ENCODE results near the gene RNU1-1.
"Not testable (repeated sequence)": the region's sequence is repeated elsewhere in the genome, so short reads cannot be mapped to it uniquely, and the experiment has no call there.

The RNU1-1 gene

DNA sequence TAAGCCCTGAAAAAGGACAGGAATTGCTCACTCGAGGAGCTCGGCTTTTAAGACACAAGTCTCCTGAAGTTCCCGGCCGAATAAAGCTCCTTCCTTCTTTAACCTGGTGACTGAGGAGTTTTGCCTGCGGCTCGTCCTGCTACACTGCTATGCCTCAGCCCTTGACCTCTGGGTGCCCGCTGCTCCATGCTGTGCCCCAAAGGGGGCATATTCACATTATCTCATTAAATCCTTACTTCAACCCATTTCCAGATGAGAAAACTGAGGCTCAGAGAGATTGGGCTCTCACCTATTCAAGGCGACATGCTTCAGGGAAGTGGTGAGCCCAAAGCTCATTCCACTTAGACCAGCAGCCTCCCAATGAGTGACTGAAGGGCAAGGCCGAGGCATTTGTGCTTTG is 20.4 kb downstream of the RNU1-1 start:
- DNase-seq (ENCODE audit: low spot score) = not testable (repeated sequence)

DNA sequence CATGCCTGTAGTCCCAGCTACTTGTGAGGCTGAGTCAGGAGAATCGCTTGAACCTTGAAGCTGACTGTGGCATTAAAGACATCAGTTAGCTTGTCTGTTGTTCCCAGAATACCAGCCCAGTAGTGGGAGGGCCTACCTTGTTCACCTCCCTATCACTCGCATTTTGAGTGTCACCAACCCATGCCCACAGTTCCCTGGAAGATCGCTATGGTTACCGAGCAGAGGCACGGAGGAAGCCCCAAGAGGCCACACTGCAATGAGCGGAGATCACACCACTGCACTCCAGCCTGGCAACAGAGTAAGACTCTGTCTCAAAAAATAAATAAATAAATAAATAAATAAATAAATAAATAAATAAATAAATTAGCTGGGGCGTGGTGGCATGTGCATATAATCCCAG is 21.1 kb downstream of the RNU1-1 start:
- not testable (repeated sequence) for DNase-seq (ENCODE audit: low spot score)

DNA sequence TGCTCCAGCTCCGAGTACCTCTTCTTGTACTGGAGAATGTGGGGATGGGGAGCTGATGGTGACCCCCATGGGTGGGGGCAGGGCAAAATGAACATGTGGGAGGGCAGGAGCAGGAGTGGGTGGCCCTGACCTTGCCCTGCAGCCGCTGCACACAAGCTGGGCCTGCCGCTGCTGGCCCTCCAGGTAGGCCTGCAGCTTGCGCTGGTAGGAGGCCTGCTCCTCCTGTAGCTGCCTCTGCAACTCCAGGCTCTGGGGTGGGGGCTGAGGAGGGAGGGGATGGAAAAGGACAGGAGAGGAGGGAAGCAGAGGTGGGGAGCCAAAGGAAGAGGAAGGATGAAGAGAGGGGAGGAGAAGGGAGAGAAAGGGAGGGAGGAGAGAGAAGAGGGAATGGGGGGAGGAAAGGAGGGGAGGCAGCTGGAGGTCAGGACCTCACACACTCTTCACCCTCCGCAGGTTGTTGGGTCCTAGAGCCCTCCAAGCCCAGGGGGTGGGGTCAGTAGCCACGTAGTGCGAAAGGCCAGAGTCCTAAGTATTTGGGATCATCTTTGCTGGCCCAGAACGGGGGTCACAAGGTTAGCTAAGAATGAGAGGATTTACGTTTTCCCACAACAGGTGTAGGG is 22.9 kb downstream of the RNU1-1 start:
- DNase-seq (ENCODE audit: low spot score) = no peak

DNA sequence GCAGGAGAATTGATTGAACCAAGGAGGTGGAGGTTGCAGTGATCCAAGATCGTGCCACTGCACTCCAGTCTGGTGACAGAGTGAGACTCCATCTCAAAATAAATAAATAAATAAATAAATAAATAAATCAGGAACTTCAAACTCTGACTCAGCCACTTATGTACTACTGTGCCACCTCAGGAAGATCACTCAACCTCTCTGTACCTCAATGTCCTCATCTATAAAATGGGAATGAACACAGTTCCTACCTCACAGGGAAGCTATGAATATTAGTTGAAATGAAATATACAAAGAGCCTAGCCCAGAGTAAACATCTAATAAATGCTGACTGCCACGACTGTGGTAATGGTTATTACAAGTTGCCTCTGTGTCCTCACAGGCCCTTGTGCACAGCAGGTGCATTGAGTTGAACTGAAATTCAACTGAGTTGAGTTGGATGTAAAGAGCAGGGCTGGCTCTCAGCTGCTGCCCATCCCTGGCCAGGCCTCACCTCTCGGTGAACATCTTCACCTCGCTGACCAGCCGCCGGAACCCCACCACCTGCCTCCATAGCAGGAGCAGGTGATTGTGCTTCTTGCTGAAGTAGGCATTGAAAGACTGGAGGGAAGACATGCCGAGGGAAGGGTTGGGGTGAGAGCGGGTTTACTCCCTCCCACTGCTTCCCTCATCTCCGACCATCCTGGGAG is 24.7 kb downstream of the RNU1-1 start:
- DNase-seq (ENCODE audit: low spot score) = not testable (repeated sequence)

DNA sequence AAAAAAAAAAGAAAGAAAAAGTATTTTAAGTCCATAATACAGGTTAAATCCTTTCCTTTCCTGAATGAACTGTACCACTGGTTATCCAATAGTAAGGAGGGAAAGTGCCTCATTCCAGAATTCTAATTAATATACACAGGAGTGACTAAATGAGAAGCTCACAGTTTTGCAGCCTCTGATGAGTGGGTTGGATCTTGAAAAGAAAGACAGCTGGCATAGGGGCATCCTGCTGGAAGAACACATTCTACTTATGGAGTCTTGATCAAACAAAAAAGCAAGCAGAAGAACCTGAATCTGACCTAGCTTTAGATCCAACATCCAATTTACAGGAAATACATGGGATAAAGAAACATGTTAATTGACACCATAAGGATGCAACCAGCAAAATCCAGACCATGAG is 27.1 kb downstream of the RNU1-1 start:
- DNase-seq (ENCODE audit: low spot score) = not testable (repeated sequence)

DNA sequence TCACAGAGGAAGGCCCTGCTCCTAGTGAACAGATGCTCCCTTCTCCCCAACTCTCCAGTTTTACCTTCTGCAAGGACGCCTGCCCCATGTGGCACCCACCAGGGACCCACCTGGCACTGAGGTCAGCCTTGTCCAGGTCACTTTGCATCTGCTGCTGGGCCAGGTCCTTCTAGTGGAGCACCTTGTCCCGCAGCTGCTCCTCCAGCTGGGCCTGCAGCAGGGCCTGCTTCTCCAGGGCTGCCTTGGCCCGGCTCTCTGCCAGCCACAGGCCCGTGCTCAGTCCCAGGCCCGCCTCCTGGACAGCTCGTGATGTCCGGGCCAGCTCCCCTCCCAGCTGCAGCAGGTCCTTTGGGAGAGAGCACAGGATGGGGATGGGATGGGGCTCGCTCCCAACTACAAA is 27.8 kb downstream of the RNU1-1 start:
- DNase-seq (ENCODE audit: low spot score) = not testable (repeated sequence)

DNA sequence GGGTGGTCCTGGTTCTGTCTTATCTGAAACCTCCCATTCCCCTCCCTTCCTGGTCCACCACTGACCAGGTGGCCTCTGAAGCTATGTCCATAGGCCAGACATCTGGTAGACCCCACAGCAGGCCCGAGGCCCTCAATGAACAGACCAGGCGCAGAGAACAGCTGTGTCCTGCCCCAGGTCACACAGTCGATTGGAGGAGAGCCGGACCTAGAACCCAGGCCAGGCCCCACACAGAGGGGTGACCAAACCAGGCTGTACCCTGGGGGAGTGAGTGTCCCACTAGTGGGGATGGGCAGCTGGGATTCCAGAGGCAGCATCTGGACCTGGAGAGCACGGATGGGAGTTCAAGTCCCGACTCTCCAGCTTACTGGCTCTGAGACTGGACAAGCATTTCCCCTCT is 29.2 kb downstream of the RNU1-1 start:
- no peak for DNase-seq (ENCODE audit: low spot score)

DNA sequence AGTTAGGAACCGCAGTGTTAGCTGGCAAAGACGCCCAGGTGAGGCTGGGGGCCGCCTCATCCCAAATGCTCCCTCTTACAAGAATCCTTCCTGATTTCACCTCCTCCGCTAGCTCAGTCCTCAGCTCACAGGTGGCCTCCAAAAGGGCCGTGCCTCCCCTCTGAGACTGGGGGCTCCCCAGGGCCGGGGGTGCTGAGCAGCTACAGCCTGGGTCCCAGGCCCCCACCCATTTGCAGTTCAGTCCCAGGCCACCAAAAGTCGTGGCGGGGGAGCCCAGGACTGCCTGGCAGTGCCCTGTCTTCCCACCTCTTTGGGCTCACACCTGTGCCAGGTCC is 29.6 kb downstream of the RNU1-1 start:
- DNase-seq (ENCODE audit: low spot score) = no peak

DNA sequence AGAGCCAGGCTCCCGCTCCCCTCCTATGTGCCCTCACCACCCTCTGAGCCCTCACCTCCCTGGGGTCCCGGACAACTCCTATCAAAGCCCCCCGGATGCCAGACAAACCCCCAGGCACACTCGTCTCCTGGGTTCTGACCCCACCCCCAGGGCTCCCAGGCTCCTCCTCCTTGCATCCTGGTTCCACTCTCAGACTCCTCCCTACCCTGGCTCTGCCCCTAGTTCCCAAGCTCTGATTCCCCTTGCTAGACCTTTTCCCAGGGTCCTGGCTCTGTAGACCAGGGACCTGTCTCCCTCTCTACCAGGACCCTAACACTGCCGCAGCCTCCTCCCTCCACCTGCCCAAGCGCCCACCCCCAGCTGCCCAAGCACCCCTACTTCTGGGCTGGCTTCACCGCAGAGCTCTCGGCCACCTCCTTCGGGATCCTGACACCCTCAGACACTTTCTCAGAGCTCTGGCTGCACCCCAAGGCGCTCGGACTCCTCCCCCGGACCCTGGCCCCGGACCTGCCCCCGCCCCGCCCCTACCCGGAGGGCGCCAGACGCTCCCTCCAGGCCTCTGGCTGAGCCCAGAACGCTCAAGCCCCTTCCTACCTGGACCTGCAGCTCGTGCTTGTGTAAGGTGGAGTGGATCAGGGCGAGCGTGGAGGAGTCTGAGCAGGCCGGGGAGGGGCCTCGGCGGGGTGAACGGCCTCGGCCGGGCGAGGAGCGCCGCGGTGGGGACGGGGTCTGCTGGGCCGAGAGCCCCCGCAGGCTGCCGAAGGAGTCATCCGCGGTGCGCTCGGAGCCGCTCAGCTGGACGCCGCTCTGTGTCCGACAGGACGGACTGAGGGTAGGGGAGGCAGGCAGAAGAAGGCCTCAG is 30.2 kb downstream of the RNU1-1 start:
- not testable (repeated sequence) for DNase-seq (ENCODE audit: low spot score)

DNA sequence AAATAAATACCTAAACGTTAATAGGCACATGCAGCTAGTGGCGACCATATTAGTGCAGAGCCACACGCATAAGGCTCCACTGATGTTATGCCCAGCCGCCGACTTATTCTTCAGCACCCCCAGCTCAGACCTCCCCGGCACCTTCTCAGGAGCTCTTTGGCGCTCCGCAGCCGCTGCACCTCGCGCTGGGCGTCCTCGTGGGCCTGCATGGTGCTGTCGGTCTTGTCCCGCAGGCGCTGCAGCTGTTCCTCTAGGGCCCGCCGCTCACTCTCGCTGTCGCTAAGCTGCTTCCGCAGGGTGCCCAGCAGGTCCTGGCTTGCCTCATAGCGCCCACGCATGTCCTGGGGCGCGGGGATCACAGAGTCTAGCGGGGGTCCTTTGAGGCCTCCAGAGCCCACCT is 30.9 kb downstream of the RNU1-1 start:
- DNase-seq (ENCODE audit: low spot score) = not testable (repeated sequence)

DNA sequence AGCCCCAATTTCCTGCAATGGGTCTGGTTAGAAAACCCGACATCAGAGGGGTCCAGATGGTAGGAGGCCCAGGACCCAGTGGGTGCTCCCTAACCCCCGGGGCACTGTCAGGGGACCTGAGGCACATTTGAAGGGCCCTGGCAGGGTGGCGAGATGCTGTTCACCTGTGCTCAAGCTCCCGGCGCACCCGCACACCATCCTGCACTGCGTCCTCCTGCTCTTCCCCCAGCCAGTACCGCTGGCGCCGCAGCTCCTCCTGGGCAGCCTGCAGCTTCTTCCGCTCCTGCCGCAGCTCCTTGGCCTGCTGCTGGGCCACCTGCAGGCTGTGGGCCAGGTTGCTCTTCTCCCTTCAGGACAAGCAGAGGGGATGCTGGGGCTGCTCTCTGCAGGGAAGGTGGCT is 36.0 kb downstream of the RNU1-1 start:
- no peak for DNase-seq (ENCODE audit: low spot score)

DNA sequence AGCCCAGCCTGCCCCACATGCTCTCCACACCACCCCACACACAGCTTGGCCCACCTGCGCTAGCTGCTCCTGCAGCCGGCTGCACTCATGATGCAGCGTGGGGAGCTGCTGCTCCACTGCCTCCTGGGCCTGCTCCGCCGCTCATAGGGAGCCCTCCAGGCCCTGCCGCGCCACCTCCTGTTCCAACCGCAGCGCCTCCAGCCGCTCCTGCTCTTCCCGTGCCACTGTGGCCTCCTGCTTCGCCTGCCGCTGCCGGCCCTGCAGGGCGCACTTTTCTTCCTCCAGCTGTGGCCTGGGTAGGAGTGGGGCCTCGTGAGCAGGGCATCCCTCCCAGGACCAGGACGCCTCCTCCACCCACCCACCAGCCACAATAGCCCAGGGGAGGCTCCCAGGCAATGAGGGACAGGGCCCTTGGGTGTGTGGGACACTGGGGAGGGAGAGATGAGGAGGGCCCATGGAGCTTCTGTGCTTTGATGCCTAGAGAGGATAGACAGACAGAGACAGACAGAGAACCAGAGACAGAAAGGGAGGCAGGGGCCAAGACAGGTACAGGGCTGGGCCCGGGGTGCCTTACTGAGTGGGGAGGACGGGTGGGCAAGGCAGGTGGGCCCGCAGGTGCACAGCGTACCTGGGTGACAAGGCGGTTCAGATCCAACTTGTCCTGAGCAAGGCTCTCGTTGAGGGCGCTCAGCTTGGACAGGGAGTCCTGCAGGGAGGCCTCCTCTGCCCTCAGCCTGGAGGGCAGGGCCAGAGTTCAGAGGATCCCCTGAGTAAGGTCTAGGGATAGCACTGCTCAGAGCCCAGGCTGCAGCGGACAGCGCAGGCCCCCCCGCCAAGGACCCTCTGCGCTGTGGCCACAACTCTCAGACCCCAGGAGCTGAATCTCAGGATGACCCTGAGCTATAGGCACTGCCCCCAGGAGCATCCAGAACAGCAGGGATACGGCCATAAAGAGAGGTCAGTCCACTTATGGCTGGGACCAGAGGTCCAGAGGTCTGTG is 38.0 kb downstream of the RNU1-1 start:
- not testable (repeated sequence) for DNase-seq (ENCODE audit: low spot score)

DNA sequence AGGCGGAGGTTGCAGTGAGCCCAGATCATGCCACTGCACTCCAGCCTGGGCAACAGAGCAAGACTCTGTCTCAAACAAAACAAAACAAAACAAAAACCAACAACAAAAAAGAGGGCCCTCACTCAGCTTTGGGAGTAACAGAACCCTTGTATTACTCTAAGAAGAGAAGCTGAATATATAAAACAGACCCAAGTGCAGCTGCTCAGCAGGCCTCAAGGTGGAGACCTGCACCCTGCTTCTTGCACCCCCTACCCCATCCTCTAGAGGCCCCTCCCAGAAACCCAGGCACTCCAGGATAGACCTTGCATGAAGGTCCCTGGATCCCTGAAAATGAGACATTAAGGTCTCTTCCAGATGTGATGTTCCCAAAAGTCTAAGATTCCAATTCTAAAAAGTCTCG is 39.2 kb downstream of the RNU1-1 start:
- not testable (repeated sequence) for DNase-seq (ENCODE audit: low spot score)

DNA sequence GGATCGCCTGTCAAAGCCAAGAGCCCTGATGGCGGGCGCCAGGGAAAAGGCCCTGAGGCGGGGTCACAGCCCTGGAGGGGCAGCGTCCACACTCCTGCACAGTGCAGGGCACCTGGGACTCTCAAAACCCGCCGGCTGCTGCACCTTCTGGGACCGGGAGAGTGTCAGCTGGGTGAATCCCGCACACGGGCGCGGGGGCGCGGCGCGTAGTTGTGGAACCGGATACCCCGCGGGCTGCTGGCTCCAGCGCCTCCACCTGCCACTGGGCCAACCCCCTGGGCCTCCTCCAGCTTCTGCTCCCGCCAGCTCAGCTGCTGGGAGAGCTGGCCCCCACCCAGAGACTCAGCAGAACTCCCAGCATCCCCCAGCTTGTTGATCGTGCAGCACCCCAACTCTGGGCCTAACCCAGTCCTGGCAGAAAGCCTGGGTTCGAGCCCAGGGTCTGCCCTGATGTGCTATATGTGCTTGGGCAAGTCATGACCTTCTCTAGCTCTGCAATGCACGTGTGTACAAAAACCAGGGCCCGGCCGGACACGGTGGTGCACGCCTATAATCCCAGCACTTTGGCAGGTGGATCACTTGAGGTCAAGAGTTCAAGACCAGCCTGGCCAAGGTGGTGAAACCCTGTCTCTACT is 39.8 kb downstream of the RNU1-1 start:
- no peak for DNase-seq (ENCODE audit: low spot score)

DNA sequence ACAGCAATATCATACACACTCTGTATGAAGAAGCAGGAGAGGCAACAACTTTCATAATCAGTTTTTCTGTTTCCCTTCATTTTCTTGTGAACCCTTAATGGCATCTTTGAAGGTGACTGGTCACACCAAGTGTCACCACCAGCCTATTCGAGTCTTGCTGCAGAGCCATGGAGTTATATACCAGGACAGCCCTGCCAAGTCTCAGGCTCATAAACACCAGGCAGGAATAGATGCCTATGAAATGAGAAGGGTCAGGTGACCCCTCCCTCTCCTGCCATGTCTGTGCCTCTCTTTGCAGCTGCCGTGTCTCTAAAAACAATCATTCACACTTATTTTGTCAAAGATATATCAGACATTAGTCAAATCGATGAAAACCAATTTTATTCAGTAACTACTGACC is 45.5 kb downstream of the RNU1-1 start:
- no peak for DNase-seq (ENCODE audit: low spot score)

DNA sequence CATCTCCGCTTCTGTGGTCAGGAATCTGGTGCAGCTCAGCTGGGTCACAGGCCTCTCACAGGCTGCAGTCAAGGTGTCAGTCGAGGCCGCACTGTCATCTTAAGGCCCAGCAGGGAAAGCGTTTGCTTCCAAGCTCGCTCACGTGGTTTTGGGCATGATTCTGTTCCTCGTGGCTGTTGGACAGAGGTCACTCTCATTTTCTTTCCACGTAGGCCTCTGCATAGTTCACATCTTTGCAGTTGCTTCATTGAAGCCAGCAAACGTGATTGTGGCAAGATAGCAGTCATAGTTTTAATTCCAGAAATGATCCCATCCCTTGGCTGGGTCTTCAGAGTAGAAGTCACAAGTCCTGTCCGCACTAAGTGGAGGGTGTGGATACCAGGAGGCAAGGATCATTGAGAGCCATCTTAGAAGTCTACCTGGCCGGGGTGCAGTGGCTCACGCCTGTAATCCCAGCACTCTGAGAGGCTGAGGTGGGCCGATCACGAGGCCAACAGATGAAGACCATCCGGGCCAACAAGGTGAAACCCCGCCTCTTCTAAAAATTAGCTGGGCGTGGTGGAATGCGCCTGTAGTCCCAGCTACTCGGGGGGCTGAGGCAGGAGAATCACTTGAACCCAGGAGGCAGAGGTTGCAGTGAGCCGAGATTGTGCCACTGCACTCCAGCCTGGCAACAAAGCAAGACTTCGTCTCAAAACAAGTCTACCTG is 49.0 kb downstream of the RNU1-1 start:
- DNase-seq (ENCODE audit: low spot score) = no peak

Measured in COLO829 (cell line).